ENCODE results near the gene GRK3. TPM values are rescaled to one million over a fixed set of nuclear protein-coding genes. Genes with fewer than 3 reads are reported as not detected.

The GRK3 gene
- total and polyA plus RNA-seq, 2 of the 4 experiments (the other 2 are of a cell fraction): 0.58 to 1.6 TPM

DNA sequence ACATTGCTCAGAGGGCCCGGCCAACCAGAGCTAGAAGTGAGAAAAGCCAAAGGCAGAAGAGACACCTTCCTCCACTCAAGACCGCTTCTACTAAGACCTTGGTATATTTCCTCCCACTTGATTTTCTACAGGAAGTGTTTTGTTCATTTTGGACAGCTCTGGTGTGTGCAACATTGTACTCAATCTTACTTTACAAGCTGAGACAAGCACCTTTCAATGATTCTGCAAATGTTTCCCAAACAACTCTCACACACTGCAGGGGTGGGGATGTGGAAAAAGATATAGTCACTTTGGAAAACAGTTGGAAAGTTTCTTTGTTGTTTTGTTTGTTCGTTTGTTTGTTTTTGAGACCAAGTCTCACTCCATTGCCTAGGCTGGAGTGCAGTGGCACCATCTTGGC is 193.2 kb downstream of the GRK3 start:
- Histone ChIP-seq H3K4me2 (ENCODE audit: low read depth, low read length) (no peak overlapping the region), H3K56ac (ENCODE audit: extremely low read depth, insufficient read depth, low read length) (no peak overlapping the region), H2BK120ac (ENCODE audit: low read depth, low read length) (no peak overlapping the region), H2AK9ac (replicated peaks; ENCODE audit: low read depth, low read length, poor library complexity) (no peak overlapping the region), H3K27ac (ENCODE audit: insufficient read depth, low read length) (no peak overlapping the region), H3K27me3 (ENCODE audit: control insufficient read depth, insufficient read depth, low read length) (no peaks in the 10 kb centered on the region), H3K36me3 (ENCODE audit: control insufficient read depth, insufficient read depth, low read length) (no peaks in the 10 kb centered on the region), H3K9me3 (ENCODE audit: control insufficient read depth, insufficient read depth, low read length) (peaks cover 2% of the 10 kb centered on the region; the same call in 1 of the 2 replicates), H2BK20ac (ENCODE audit: low read depth, low read length) (no peak overlapping the region), H3K18ac (ENCODE audit: low read depth, low read length) (no peak overlapping the region), H3K4me1 (ENCODE audit: control insufficient read depth, insufficient read depth, low read length) (no peaks in the 10 kb centered on the region), H4K20me1 (ENCODE audit: insufficient read depth, low read length) (no peaks in the 10 kb centered on the region), H4K8ac (ENCODE audit: low read depth in 2 of 2, low read length in 2 of 2) (no peak overlapping the region), H3K14ac (replicated peaks; ENCODE audit: low read depth, low read length) (no peak overlapping the region), H3K79me1 (ENCODE audit: low read depth in 1 of 2, low read length in 2 of 2) (no peaks in the 10 kb centered on the region), H3K9me1 (ENCODE audit: insufficient read depth, low read length) (0 out of 2 replicates have a peak, but pooled peaks cover 5% of the 10 kb centered on the region), H3K4me3 (ENCODE audit: insufficient read depth, low read depth, low read length) (no peak overlapping the region), H3K4ac (ENCODE audit: low read depth, low read length) (no peak overlapping the region), H2AFZ (replicated peaks; ENCODE audit: low read length, poor library complexity) (no peak overlapping the region), H3K23ac (ENCODE audit: low read depth, low read length) (no peak overlapping the region), H2BK5ac (ENCODE audit: low read depth, low read length, poor library complexity, severe bottlenecking) (no peak overlapping the region), H4K5ac (ENCODE audit: low read depth, low read length) (no peak overlapping the region), H3K9ac (ENCODE audit: low read depth, low read length) (no peak overlapping the region), H2AK5ac (ENCODE audit: low read depth, low read length) (no peak overlapping the region), H4K91ac (ENCODE audit: insufficient read depth, low read depth, low read length) (no peak overlapping the region), H2BK15ac (ENCODE audit: low read depth, low read length) (no peak overlapping the region; the same call in 2 of the 3 replicates)
- CTCF ChIA-PET: interaction anchor here (0.6 to 0.7 kb wide), 2 partner anchors 190 to 310 kb away, joined by 3 read pairs; no protein-coding TSS in a partner anchor
- BruUV-seq (replicated peaks): no TSS peak
- no CpG with 5 or more reads among the region's 3 CpGs for WGBS, 2 experiments (ENCODE audit: extremely low coverage in 2 of 2, insufficient read length in 1 of 2)
- no peak for TF ChIP-seq RAD21 (IDR thresholded peaks at IDR 0.05; ENCODE audit: low read length)
- TF ChIP-seq, protein P1, sequence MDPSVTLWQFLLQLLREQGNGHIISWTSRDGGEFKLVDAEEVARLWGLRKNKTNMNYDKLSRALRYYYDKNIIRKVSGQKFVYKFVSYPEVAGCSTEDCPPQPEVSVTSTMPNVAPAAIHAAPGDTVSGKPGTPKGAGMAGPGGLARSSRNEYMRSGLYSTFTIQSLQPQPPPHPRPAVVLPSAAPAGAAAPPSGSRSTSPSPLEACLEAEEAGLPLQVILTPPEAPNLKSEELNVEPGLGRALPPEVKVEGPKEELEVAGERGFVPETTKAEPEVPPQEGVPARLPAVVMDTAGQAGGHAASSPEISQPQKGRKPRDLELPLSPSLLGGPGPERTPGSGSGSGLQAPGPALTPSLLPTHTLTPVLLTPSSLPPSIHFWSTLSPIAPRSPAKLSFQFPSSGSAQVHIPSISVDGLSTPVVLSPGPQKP (IDR thresholded peaks at IDR 0.05; ENCODE audit: borderline replicate concordance, low read depth, low read length): no peak
- TF ChIP-seq NFE2L2 (IDR thresholded peaks at IDR 0.05; ENCODE audit: low read depth, low read length): no peak
- TF ChIP-seq BHLHE40 (IDR thresholded peaks at IDR 0.05; ENCODE audit: low read depth, low read length): no peak
- TF ChIP-seq MAFK (IDR thresholded peaks at IDR 0.05; ENCODE audit: low read depth, low read length): no peak
- TF ChIP-seq MXI1 (IDR thresholded peaks at IDR 0.05; ENCODE audit: borderline replicate concordance, low read depth, low read length): no peak
- dilution Hi-C loops (cut with HindIII; ENCODE audit: low sequenced_read_pairs, unreplicated experiment): no loop called here
- POLR2A ChIA-PET (ENCODE audit: unreplicated experiment): no interaction called here
- intact Hi-C loops (cut with micrococcal nuclease): no loop called here
- DNase-seq (no peak), ATAC-seq (ENCODE audit: low read depth) (no peak)
- in situ Hi-C loops (cut with MboI; ENCODE audit: low sequenced_read_pairs): no loop called here

Measured in IMR-90 (cell line).